ENCODE results near the gene SLC22A5. TPM values are rescaled to one million over a fixed set of nuclear protein-coding genes. Genes with fewer than 3 reads are reported as not detected.

SLC22A5 gene
- total and polyA plus RNA-seq, 2 donors (not counting 1 experiment from before 2014, with no cell fraction given), result 5.7 to 12.9 TPM

DNA sequence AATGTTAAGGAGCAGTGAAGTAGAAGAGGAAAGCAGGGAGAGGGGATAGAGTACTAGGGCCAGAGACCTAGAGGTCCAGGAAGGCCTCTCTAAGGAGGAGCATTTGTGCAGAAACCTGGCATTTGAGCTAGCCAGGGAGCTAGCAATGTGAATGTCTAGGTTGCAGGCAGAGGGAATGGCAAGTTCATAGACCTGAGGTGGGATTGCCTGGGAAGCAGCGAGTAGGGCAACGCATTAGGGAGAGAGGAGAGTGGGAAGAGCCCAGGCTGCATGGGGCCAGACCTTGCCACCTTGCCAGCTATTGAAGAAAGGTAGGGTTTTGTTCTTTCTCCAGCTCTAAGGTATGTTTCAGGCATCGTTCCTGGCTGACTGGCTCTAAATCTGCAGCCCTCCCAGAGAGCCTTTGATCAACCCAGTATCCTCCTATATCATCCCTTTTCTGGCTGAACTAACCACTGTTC is 54.0 kb downstream of the SLC22A5 start:
- H3K27ac ChIP-seq (ENCODE audit: low read length in 2 of 2), result peak overlapping the region; percentile 92 to 94
- H3K9me3 Mint-ChIP-seq (ENCODE audit: insufficient read depth), result no peaks in the 10 kb centered on the region
- intact Hi-C loops (cut with micrococcal nuclease), result loop anchor here (5.0 kb wide), 1 partner anchor 626 kb away; the partner anchor contains the start of gene FNIP1
- no peak overlapping the region for H3K9ac ChIP-seq (ENCODE audit: low read length)
- peak overlapping the region; percentile 93 for H3K27ac Mint-ChIP-seq
- POLR2A ChIA-PET, result interaction anchor here (1.2 to 4.8 kb wide), 11 partner anchors 12 to 73 kb away, joined by 4 to 77 read pairs (median 9); partner anchors contain the start of gene IRF1
- CTCF ChIA-PET, result interaction anchor here (1.0 to 11.2 kb wide), 11 partner anchors 9 to 74 kb away, joined by 3 to 127 read pairs (median 22); partner anchors contain the start of gene IRF1
- H3K27me3 Mint-ChIP-seq, result no peaks in the 10 kb centered on the region
- H3K27me3 ChIP-seq (replicated peaks in 1 of 4; ENCODE audit: control extremely low read depth in 1 of 4, control insufficient read depth in 3 of 4, insufficient read depth in 4 of 4, low read length in 3 of 4), result no peaks in the 10 kb centered on the region
- no peaks in the 10 kb centered on the region for H3K9me3 ChIP-seq (ENCODE audit: control extremely low read depth in 1 of 3, control insufficient read depth in 2 of 3, insufficient read depth in 1 of 3, low read length in 2 of 3)
- DNase-seq, result no peak
- WGBS (ENCODE audit: insufficient coverage), result 100% methylated on average over 2 of the region's 3 CpGs
- no peak overlapping the region for H2AFZ ChIP-seq (ENCODE audit: insufficient read depth, low read depth, low read length, poor library complexity, severe bottlenecking)
- peak overlapping the region in 1 of 5 experiments; percentile 17 for H3K4me3 ChIP-seq (ENCODE audit: control extremely low read depth in 1 of 5, extremely low read depth in 1 of 5, insufficient read depth in 1 of 5, low read depth in 2 of 5, low read length in 4 of 5)
- peaks cover 97 to 98% of the 10 kb centered on the region in 2 donors for H3K4me1 ChIP-seq (ENCODE audit: control insufficient read depth in 2 of 2, insufficient read depth in 2 of 2, low read length in 2 of 2)
- no peak for ATAC-seq (ENCODE audit: low read depth)
- H3K4me2 ChIP-seq (replicated peaks; ENCODE audit: low read depth, low read length, poor library complexity, severe bottlenecking), result peak overlapping the region; percentile 68
- peaks cover 0 to 19% of the 10 kb centered on the region in 2 experiments for H3K36me3 ChIP-seq (replicated peaks in 1 of 2; ENCODE audit: control extremely low read depth in 1 of 2, control insufficient read depth in 1 of 2, extremely low read depth in 1 of 2, insufficient read depth in 2 of 2, low read length in 1 of 2)
- TF ChIP-seq EZH2 (IDR thresholded peaks at IDR 0.05; ENCODE audit: borderline replicate concordance, insufficient read depth, low read depth, low read length, poor library complexity, severe bottlenecking) (no peak), CTCF (IDR thresholded peaks at IDR 0.05) (no peak)
- H4K20me1 ChIP-seq (ENCODE audit: control insufficient read depth, insufficient read depth, low read length, poor library complexity, severe bottlenecking), result peaks cover 11% of the 10 kb centered on the region
- peak overlapping the region; percentile 62 for H3K4me3 Mint-ChIP-seq
- H3K79me2 ChIP-seq (ENCODE audit: control insufficient read depth, insufficient read depth, low read length), result peaks cover 90% of the 10 kb centered on the region
- peaks cover 97% of the 10 kb centered on the region for H3K4me1 Mint-ChIP-seq
